Neuronal stem cell (in vitro differentiated cells): Measurements from ENCODE around the gene PHYH.

ENCODE experiments used
- DNase-seq: peaks from one replicate; pipeline ENCODE4 v3.0.0-alpha.2; 2013; ENCODE audit warnings: low spot score
- H2AFZ ChIP-seq: one replicate; pipeline ENCODE4 v1.6.1; 2013; ENCODE audit warnings: mild to moderate bottlenecking, low read length, inconsistent platforms
- H2AK5ac ChIP-seq: 2 replicates; pipeline ENCODE4 v1.6.1; 2013; ENCODE audit warnings: low read depth, mild to moderate bottlenecking, inconsistent platforms, low read length, moderate library complexity, mixed read lengths
- H2BK120ac ChIP-seq: 2 replicates; pipeline ENCODE4 v1.6.1; 2013; ENCODE audit warnings: low read depth, mild to moderate bottlenecking, inconsistent platforms, low read length, moderate library complexity, mixed read lengths
- H2BK12ac ChIP-seq: one replicate; pipeline ENCODE4 v1.6.1; 2013; ENCODE audit warnings: low read length, inconsistent platforms
- H2BK15ac ChIP-seq: 2 replicates; pipeline ENCODE4 v1.6.1; 2013; ENCODE audit warnings: mild to moderate bottlenecking, low read length, inconsistent platforms, mixed read lengths
- H2BK5ac ChIP-seq: one replicate; pipeline ENCODE4 v1.6.1; 2013; ENCODE audit warnings: inconsistent platforms, mild to moderate bottlenecking, low read length, moderate library complexity
- H3K14ac ChIP-seq: one replicate; pipeline ENCODE4 v1.6.1; 2013; ENCODE audit warnings: low read length, inconsistent platforms
- H3K18ac ChIP-seq: 2 replicates; pipeline ENCODE4 v1.6.1; 2013; ENCODE audit warnings: low read length, inconsistent platforms
- H3K23ac ChIP-seq: 2 replicates; pipeline ENCODE4 v1.6.1; 2013; ENCODE audit warnings: low read depth, mild to moderate bottlenecking, mixed read lengths, low read length, inconsistent platforms; ENCODE audit not compliant: poor library complexity
- H3K27ac ChIP-seq: replicated peaks from 3 replicates; pipeline ENCODE4 v1.5.1; 2013; ENCODE audit warnings: low read length, inconsistent platforms
- H3K27me3 ChIP-seq, 3 experiments: 2 replicates each; pipeline ENCODE4 v1.6.1; 2013; ENCODE audit warnings: low read length in 3 of 3, mild to moderate bottlenecking in 2 of 3, inconsistent platforms in 1 of 3, low read depth in 1 of 3, mixed read lengths in 1 of 3, moderate library complexity in 1 of 3; ENCODE audit not compliant: control insufficient read depth in 3 of 3, insufficient read depth in 3 of 3
- H3K36me3 ChIP-seq, 2 donors: replicated peaks in 1 of 2; 2 replicates each; pipeline ENCODE4 v1.6.1; 2013; ENCODE audit warnings: low read length in 2 of 2; ENCODE audit not compliant: control insufficient read depth in 2 of 2, insufficient read depth in 2 of 2
- H3K4ac ChIP-seq: 2 replicates; pipeline ENCODE4 v1.6.1; 2013; ENCODE audit warnings: inconsistent platforms, mild to moderate bottlenecking, low read length, moderate library complexity
- H3K4me1 ChIP-seq, 2 donors: 1 replicate in 1 of 2; 2 replicates in 1 of 2; pipeline ENCODE4 v1.6.1; 2013; ENCODE audit warnings: low read length in 2 of 2, low read depth in 1 of 2; ENCODE audit not compliant: control insufficient read depth in 2 of 2, insufficient read depth in 1 of 2
- H3K4me2 ChIP-seq: one replicate; pipeline ENCODE4 v1.6.1; 2013; ENCODE audit warnings: mild to moderate bottlenecking, low read length, inconsistent platforms; ENCODE audit not compliant: insufficient read depth, poor library complexity, severe bottlenecking
- H3K4me3 ChIP-seq, 2 donors: 2 replicates each; pipeline ENCODE4 v1.5.1; 2013; ENCODE audit warnings: low read length in 2 of 2, mild to moderate bottlenecking in 2 of 2, inconsistent platforms in 1 of 2, moderate library complexity in 1 of 2
- H3K79me1 ChIP-seq: one replicate; pipeline ENCODE4 v1.6.1; 2013; ENCODE audit warnings: low read depth, mild to moderate bottlenecking, inconsistent platforms, low read length, moderate library complexity
- H3K9ac ChIP-seq: one replicate; pipeline ENCODE4 v1.6.1; 2013; ENCODE audit warnings: mild to moderate bottlenecking, low read depth, low read length, inconsistent platforms; ENCODE audit not compliant: poor library complexity
- H3K9me3 ChIP-seq, 2 donors: replicated peaks in 1 of 2; 2 replicates each; pipeline versions ENCODE3 to v1.6.1; 2013; ENCODE audit warnings: low read length in 2 of 2, mild to moderate bottlenecking in 2 of 2, inconsistent platforms in 1 of 2, low read depth in 1 of 2, mixed read lengths in 1 of 2, moderate library complexity in 1 of 2; ENCODE audit not compliant: control insufficient read depth in 2 of 2, insufficient read depth in 1 of 2
- H4K8ac ChIP-seq: one replicate; pipeline ENCODE4 v1.6.1; 2013; ENCODE audit warnings: low read depth, mild to moderate bottlenecking, inconsistent platforms, low read length, moderate library complexity
- H4K91ac ChIP-seq: one replicate; pipeline ENCODE4 v1.6.1; 2013; ENCODE audit warnings: low read length, low read depth, mild to moderate bottlenecking, inconsistent platforms; ENCODE audit not compliant: poor library complexity
- WGBS, 2 donors: extraction: QIAGEN DNeasy Blood & Tissue Kit; methylation state at CpG; one replicate each; pipeline ENCODE4 v1.1.7; 2013; ENCODE audit warnings: missing lambda C conversion rate in 2 of 2, mixed read lengths in 1 of 2; ENCODE audit not compliant: insufficient read length in 2 of 2, insufficient replicate concordance in 1 of 2; ENCODE audit errors: extremely low coverage in 2 of 2; 5-methylcytosine and 5-hydroxymethylcytosine counted together

The PHYH gene

GRCh38 chr10:13268310-13268709 lies 31.6 kb downstream of the PHYH start:
- Histone ChIP-seq H3K18ac (no peak overlapping the region), H3K14ac (no peak overlapping the region), H2BK120ac (no peak overlapping the region), H4K91ac (no peak overlapping the region), H3K23ac (no peak overlapping the region), H3K4me1 (peaks cover 5 to 9% of the 10 kb centered on the region in 2 donors), H3K9ac (no peak overlapping the region), H2BK5ac (no peak overlapping the region), H3K79me1 (no peaks in the 10 kb centered on the region), H3K4me3 (no peak overlapping the region), H4K8ac (no peak overlapping the region), H2AFZ (no peak overlapping the region), H2AK5ac (no peak overlapping the region), H2BK15ac (no peak overlapping the region), H3K4me2 (no peak overlapping the region), H3K27me3 (no peaks in the 10 kb centered on the region), H3K36me3 (no peaks in the 10 kb centered on the region), H2BK12ac (no peak overlapping the region), H3K9me3 (no peaks in the 10 kb centered on the region), H3K27ac (no peak overlapping the region), H3K4ac (no peak overlapping the region)
- no peak for DNase-seq
- no CpG with 5 or more reads among the region's 4 CpGs for WGBS, 2 donors

- H2AFZ ChIP-seq = no peak overlapping the region
- H2BK15ac ChIP-seq = no peak overlapping the region
- no peaks in the 10 kb centered on the region for H3K79me1 ChIP-seq
- H2BK120ac ChIP-seq = no peak overlapping the region
- no peaks in the 10 kb centered on the region for H3K9me3 ChIP-seq
- no peaks in the 10 kb centered on the region for H3K27me3 ChIP-seq
- no peak overlapping the region for H2AK5ac ChIP-seq
- no peak overlapping the region for H3K4me2 ChIP-seq
- H3K18ac ChIP-seq = no peak overlapping the region
- no peak overlapping the region for H3K27ac ChIP-seq
- no peak overlapping the region for H3K14ac ChIP-seq
- H3K9ac ChIP-seq = no peak overlapping the region
- H4K8ac ChIP-seq = no peak overlapping the region
- no CpG with 5 or more reads among the region's 7 CpGs for WGBS, 2 donors
- no peak for DNase-seq
- no peaks in the 10 kb centered on the region for H3K36me3 ChIP-seq
- H3K23ac ChIP-seq = no peak overlapping the region
- H2BK5ac ChIP-seq = no peak overlapping the region
- H3K4me3 ChIP-seq = no peak overlapping the region
- no peak overlapping the region for H4K91ac ChIP-seq
- no peak overlapping the region for H3K4ac ChIP-seq
- H3K4me1 ChIP-seq = no peaks in the 10 kb centered on the region
- H2BK12ac ChIP-seq = no peak overlapping the region
Measured at GRCh38 chr10:13263591-13263990, 36.3 kb downstream of the PHYH start.

GRCh38 chr10:13262433-13262832 lies 37.4 kb downstream of the PHYH start:
- Histone ChIP-seq H3K4me2 (no peak overlapping the region), H3K27ac (no peak overlapping the region), H3K4me1 (no peaks in the 10 kb centered on the region), H2BK120ac (no peak overlapping the region), H2AFZ (no peak overlapping the region), H3K27me3 (no peaks in the 10 kb centered on the region), H3K36me3 (no peaks in the 10 kb centered on the region), H3K18ac (no peak overlapping the region), H3K23ac (no peak overlapping the region), H3K79me1 (no peaks in the 10 kb centered on the region), H3K9me3 (no peaks in the 10 kb centered on the region), H2BK5ac (no peak overlapping the region), H3K14ac (no peak overlapping the region), H4K91ac (no peak overlapping the region), H3K4me3 (no peak overlapping the region), H3K4ac (no peak overlapping the region), H2BK12ac (no peak overlapping the region), H3K9ac (no peak overlapping the region), H2AK5ac (no peak overlapping the region), H2BK15ac (no peak overlapping the region), H4K8ac (no peak overlapping the region)
- WGBS, 2 donors = no CpG with 5 or more reads among the region's 1 CpG
- DNase-seq = no peak

- no peak for DNase-seq
- Histone ChIP-seq H2BK12ac (no peak overlapping the region), H2AK5ac (no peak overlapping the region), H3K4me1 (no peaks in the 10 kb centered on the region), H3K14ac (no peak overlapping the region), H3K4me3 (no peak overlapping the region), H3K79me1 (no peaks in the 10 kb centered on the region), H3K36me3 (no peaks in the 10 kb centered on the region), H3K27me3 (peaks cover 0 to 7% (median 0%) of the 10 kb centered on the region in 3 experiments), H4K91ac (no peak overlapping the region), H3K4ac (no peak overlapping the region), H2BK120ac (no peak overlapping the region), H4K8ac (no peak overlapping the region), H3K27ac (no peak overlapping the region), H3K9me3 (no peaks in the 10 kb centered on the region), H3K4me2 (no peak overlapping the region), H3K18ac (no peak overlapping the region), H3K9ac (no peak overlapping the region), H3K23ac (no peak overlapping the region), H2AFZ (no peak overlapping the region), H2BK15ac (no peak overlapping the region), H2BK5ac (no peak overlapping the region)
- no CpG with 5 or more reads among the region's 5 CpGs for WGBS, 2 donors
Measured at GRCh38 chr10:13257621-13258140, 42.2 kb downstream of the PHYH start.
